Natural killer cell treated with Interleukin-12 subunit alpha and Interleukin-12 subunit beta and Interleukin-15 and Interleukin-18, amount 100 ng/mL, for 72 hours (primary cell): ENCODE measurements around the gene SCAP. TPM values are rescaled to one million over a fixed set of nuclear protein-coding genes. Genes with fewer than 3 reads are reported as not detected.
"Not testable (repeated sequence)": the region's sequence is repeated elsewhere in the genome, so short reads cannot be mapped to it uniquely, and the experiment has no call there.

Experiments
- ATAC-seq, 2 donors: fragments of 150-1000 bp; cut with Tn5 transposase in 1 of 2; sonication (Bioruptor Pico), chemical (Tn5 transposase) in 1 of 2; 2 replicates each; pipeline ENCODE4 v1.10.0; 2021
- DNase-seq: peaks from one replicate; pipeline ENCODE4 v3.0.0; 2022; ENCODE audit warnings: low spot score
- H3K27ac Mint-ChIP-seq, 2 donors: 1 replicate in 1 of 2; 2 replicates in 1 of 2; pipeline ENCODE4 v1.8.0; 2022; ENCODE audit warnings: mixed read lengths in 2 of 2, mild to moderate bottlenecking in 1 of 2, moderate library complexity in 1 of 2
- H3K27me3 Mint-ChIP-seq, 2 donors: 1 replicate in 1 of 2; 2 replicates in 1 of 2; pipeline ENCODE4 v1.8.0; 2022; ENCODE audit warnings: mixed read lengths in 2 of 2
- H3K36me3 Mint-ChIP-seq: one replicate; pipeline ENCODE4 v1.8.0; 2022; ENCODE audit warnings: mixed read lengths
- H3K4me1 Mint-ChIP-seq, 2 donors: 1 replicate in 1 of 2; 2 replicates in 1 of 2; pipeline ENCODE4 v1.8.0; 2022; ENCODE audit warnings: low read depth in 2 of 2, mixed read lengths in 2 of 2, mild to moderate bottlenecking in 1 of 2
- H3K4me3 Mint-ChIP-seq: one replicate; pipeline ENCODE4 v1.8.0; 2022; ENCODE audit warnings: mixed read lengths
- H3K9me3 Mint-ChIP-seq: 2 replicates; pipeline ENCODE4 v1.8.0; 2022; ENCODE audit warnings: mixed read lengths
- total RNA-seq, 2 donors: library from RNA; stranded (reverse); gene quantifications; one replicate each; pipeline ENCODE4 v1.2.3, GENCODE V29; 2022

The SCAP gene
- total RNA-seq, 2 donors from 2014 or later = 51.1 to 111 TPM

- H3K4me3 Mint-ChIP-seq = peak overlapping the region; percentile 99
- peaks cover 9% of the 10 kb centered on the region for H3K36me3 Mint-ChIP-seq
- ATAC-seq = no peak
- H3K27ac Mint-ChIP-seq = peak overlapping the region; percentile 98 to 99
- no peaks in the 10 kb centered on the region for H3K9me3 Mint-ChIP-seq
- no peak for DNase-seq
- peaks cover 0 to 5% of the 10 kb centered on the region in 2 donors for H3K27me3 Mint-ChIP-seq
- peaks cover 32 to 46% of the 10 kb centered on the region in 2 donors for H3K4me1 Mint-ChIP-seq
These were observed 96.3 kb downstream of the SCAP start for GRCh38 chr3:47379411-47379899.

GRCh38 chr3:47378869-47379268 lies 96.9 kb downstream of the SCAP start:
- H3K4me3 Mint-ChIP-seq = peak overlapping the region; percentile 99
- H3K4me1 Mint-ChIP-seq = peaks cover 30 to 46% of the 10 kb centered on the region in 2 donors

DNA sequence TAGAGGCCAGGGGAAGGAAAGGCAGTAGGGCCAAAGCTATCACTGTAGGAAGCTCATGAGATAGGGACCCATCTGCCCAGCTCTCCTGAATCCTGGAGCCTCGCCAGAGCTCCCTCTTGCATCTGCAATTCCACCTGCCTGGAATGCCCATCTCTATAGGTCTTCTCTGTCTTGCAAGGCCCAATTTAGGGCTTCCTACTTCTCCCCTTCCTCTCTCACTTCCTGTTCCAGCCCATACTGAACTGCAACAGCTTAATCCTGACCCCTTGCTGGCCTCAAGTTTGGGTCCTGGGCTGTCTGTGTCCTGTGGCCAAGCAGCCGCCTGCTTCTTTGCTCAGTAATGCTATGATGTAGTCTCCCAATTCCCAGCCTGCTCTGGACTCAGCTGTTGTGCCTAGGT lies 98.6 kb downstream of the SCAP start:
- ATAC-seq (no peak), DNase-seq (no peak)
- Mint-ChIP-seq H3K9me3 (no peaks in the 10 kb centered on the region), H3K27ac (no peak overlapping the region), H3K36me3 (peaks cover 6% of the 10 kb centered on the region), H3K4me3 (no peak overlapping the region), H3K27me3 (peaks cover 0 to 5% of the 10 kb centered on the region in 2 donors), H3K4me1 (peaks cover 19 to 35% of the 10 kb centered on the region in 2 donors)

More at GRCh38 chr3:47378869-47379268, 96.9 kb downstream of the SCAP start:
- H3K9me3 Mint-ChIP-seq = no peaks in the 10 kb centered on the region
- no peak for ATAC-seq
- peaks cover 9% of the 10 kb centered on the region for H3K36me3 Mint-ChIP-seq
- peaks cover 0 to 5% of the 10 kb centered on the region in 2 donors for H3K27me3 Mint-ChIP-seq
- no peak for DNase-seq
- peak overlapping the region; percentile 98 to 99 for H3K27ac Mint-ChIP-seq

DNA sequence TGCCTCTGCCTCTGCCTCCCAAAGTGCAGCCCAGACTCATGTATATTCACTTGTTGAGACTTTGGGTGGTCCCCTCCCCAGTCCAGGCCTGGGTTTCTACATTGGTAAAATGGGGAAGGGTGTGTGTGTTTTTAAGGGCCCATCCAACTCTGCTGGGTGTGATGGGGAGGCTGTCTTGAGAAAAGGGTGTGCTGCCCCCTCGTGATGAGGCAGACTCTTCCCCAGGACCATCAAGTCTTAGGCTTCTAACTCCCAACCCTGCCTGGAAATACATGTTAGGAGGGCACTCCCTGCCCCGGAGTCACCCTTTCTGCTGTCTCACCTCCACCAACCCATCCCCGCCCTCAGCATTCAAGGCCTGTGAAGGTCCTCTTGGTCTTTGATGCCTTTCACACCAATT lies 99.3 kb downstream of the SCAP start:
- no peaks in the 10 kb centered on the region for H3K9me3 Mint-ChIP-seq
- DNase-seq = no peak
- H3K27me3 Mint-ChIP-seq = peaks cover 0 to 7% of the 10 kb centered on the region in 2 donors
- H3K4me1 Mint-ChIP-seq = peaks cover 13 to 29% of the 10 kb centered on the region in 2 donors
- no peak for ATAC-seq
- H3K36me3 Mint-ChIP-seq = peaks cover 6% of the 10 kb centered on the region
- no peak overlapping the region for H3K27ac Mint-ChIP-seq
- no peak overlapping the region for H3K4me3 Mint-ChIP-seq

- Mint-ChIP-seq H3K27ac (no peak overlapping the region), H3K36me3 (no peaks in the 10 kb centered on the region), H3K9me3 (no peaks in the 10 kb centered on the region), H3K27me3 (peaks cover 0 to 7% of the 10 kb centered on the region in 2 donors), H3K4me1 (peaks cover 3 to 18% of the 10 kb centered on the region in 2 donors), H3K4me3 (no peak overlapping the region)
- no peak for DNase-seq
- no peak for ATAC-seq
These were observed 101.2 kb downstream of the SCAP start for GRCh38 chr3:47374587-47374986.

DNA sequence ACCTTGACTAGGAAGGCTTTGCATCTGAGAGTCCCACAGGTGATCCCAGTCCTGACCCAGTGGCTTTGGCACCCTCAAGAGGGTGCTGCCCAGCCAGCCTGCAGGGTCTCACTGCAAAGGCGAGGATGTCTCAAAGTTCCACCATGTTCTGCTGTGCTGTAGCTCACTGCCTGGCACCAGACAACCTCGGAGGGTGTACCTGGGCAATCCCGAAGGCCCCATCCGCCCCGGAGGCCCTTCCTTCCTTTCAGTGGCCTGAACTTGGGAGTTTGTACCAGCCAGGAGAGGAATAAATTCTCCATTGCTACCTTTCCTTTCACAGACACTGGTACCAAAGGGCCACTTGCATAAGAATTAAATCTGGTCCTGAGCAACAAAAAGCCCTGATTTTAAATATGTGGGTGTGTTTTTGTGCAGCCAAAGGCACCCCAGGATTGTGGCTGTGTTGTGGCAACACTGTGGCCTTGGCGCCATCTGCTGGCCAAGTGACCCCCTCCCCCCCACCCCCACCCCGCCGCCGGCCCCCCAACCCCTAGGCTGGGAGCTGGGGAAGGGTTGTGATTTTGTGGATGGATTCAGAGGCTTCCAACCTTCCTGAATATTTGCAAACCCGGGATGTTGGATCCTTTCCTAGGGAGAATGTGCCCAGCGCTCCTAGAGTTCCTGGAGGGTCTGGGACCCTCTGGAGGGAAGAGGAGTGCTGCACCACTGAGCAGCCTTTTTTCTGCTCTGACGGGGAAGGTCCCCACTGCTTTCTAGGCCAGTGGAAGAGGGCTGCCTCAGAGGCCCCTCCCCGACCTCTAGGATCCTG lies 104.6 kb downstream of the SCAP start:
- H3K36me3 Mint-ChIP-seq = no peaks in the 10 kb centered on the region
- H3K27me3 Mint-ChIP-seq = peaks cover 0 to 11% of the 10 kb centered on the region in 2 donors
- peak in 1 of 2 donors; percentile 47 for ATAC-seq
- H3K4me1 Mint-ChIP-seq = peaks cover 0 to 9% of the 10 kb centered on the region in 2 donors
- no peak overlapping the region for H3K4me3 Mint-ChIP-seq
- no peaks in the 10 kb centered on the region for H3K9me3 Mint-ChIP-seq
- no peak overlapping the region for H3K27ac Mint-ChIP-seq
- DNase-seq = no peak

DNA sequence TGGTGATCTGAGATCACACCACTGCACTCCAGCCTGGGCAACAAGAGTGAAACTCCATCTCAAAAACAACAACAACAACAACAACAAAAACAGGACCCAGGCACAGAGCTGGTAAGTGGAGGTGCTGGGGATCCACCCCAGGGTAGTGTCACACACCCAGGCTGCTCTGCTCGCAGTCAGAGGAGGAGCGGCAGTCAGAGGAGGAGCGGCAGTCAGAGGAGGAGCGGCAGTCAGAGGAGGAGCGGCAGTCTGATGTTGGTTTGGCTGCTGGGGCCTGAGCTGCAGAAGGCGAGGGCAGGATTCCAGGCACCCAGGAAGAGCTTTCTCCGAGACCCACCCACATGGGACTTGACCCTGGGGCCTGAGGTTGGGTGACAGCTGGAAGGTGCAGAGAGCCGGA lies 105.7 kb downstream of the SCAP start:
- ATAC-seq, H3K27me3 Mint-ChIP-seq, DNase-seq, H3K9me3 Mint-ChIP-seq, H3K36me3 Mint-ChIP-seq, H3K27ac Mint-ChIP-seq, H3K4me1 Mint-ChIP-seq, H3K4me3 Mint-ChIP-seq: not testable (repeated sequence)

- Mint-ChIP-seq H3K4me1 (peaks cover 3% of the 10 kb centered on the region in 2 donors), H3K27me3 (peaks cover 0 to 6% of the 10 kb centered on the region in 2 donors), H3K36me3 (no peaks in the 10 kb centered on the region), H3K9me3 (no peaks in the 10 kb centered on the region), H3K27ac (no peak overlapping the region), H3K4me3 (no peak overlapping the region)
- no peak for ATAC-seq
- DNase-seq = no peak
These were observed 108.1 kb downstream of the SCAP start for GRCh38 chr3:47367631-47368030.

DNA sequence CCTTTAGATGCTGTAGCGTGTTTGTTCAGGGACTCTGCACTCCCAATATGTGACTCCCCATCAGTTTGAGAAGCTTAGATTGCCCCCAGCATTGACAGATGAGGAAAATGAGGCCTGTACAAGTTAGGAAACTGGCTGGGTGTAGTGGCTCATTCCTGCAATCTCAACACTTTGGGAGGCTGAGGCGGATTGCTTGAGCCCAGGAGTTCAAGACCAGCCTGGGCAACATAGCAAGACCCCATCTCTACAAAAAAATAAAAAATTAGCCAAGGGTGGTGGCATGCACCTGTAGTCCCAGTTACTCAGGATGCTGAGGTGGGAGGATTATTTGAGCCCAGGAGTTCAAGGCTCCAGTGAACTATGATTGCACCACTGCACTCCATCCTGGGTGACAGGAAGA lies 108.9 kb downstream of the SCAP start:
- no peak for DNase-seq
- peaks cover 8% of the 10 kb centered on the region in 2 donors for H3K4me1 Mint-ChIP-seq
- no peak overlapping the region for H3K4me3 Mint-ChIP-seq
- no peak overlapping the region for H3K27ac Mint-ChIP-seq
- H3K9me3 Mint-ChIP-seq = no peaks in the 10 kb centered on the region
- H3K27me3 Mint-ChIP-seq = peaks cover 0 to 6% of the 10 kb centered on the region in 2 donors
- H3K36me3 Mint-ChIP-seq = no peaks in the 10 kb centered on the region
- ATAC-seq = no peak

DNA sequence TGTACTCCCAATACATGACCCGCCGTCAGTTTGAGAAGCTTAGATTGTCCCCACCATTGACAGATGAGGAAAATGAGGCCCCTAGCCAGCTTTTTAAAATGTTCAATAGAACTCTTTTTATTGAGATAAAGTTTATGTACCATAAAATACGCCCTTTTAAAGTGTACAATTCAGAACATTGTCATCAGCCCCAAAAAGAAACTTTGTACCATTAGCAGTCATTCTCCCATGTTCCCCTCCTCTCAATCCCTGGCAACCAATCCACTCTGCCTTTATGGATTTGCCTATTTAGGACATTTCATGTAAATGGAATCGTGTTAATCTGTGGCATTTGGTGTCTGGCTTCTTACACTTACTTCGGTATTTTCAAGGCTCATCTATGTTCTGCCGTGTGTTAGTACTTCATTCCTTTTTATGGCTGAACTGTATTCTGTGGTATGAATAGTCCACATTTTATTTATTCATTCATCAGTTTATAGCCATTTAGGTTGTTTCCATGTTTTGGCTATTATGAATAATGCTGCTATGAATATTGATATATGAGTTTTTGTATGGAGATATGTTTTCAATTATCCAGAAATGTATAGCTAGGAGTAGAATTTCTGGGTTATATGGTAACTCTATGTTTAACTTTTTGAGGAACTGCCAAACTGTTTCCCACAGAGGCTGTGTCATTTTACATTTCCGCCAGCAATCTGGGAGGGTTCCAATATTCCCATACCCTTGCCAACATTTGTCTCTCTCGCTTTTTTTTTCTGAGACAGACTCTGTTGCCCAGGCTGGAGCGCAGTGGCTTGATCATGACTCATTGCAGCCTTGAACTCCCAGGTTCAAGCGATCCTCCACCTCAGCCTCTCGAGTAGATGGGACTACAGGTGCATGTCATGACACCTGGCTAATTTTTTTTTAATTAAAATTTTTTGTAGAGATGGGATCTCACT lies 110.3 kb downstream of the SCAP start:
- no peak for ATAC-seq
- DNase-seq = no peak
- H3K9me3 Mint-ChIP-seq = no peaks in the 10 kb centered on the region
- no peak overlapping the region for H3K27ac Mint-ChIP-seq
- no peak overlapping the region for H3K4me3 Mint-ChIP-seq
- H3K36me3 Mint-ChIP-seq = peaks cover under 1% of the 10 kb centered on the region
- peaks cover 8% of the 10 kb centered on the region in 2 donors for H3K4me1 Mint-ChIP-seq
- H3K27me3 Mint-ChIP-seq = peaks cover 0 to 3% of the 10 kb centered on the region in 2 donors

Other genes starting within 250 kb of the SCAP start
- 1 to 10 TPM; 3.2 to 8.2 TPM for gene KIF9, start 193.1 kb downstream of the SCAP start, total RNA-seq
- gene KLHL18, start 193.0 kb downstream of the SCAP start, total RNA-seq = 10 to 100 TPM; 38.9 to 65.3 TPM
- gene PTPN23, start 94.9 kb downstream of the SCAP start, total RNA-seq = 10 to 100 TPM; 30.5 to 45.3 TPM
- 10 to 100 TPM; 44.5 to 75.0 TPM for gene ELP6, start 37.8 kb upstream of the SCAP start, total RNA-seq
- under 1 TPM; 0.29 to 0.95 TPM for gene CSPG5, start 102.9 kb upstream of the SCAP start, total RNA-seq